ENCODE data around the gene MGAT1.

Gene MGAT1

DNA sequence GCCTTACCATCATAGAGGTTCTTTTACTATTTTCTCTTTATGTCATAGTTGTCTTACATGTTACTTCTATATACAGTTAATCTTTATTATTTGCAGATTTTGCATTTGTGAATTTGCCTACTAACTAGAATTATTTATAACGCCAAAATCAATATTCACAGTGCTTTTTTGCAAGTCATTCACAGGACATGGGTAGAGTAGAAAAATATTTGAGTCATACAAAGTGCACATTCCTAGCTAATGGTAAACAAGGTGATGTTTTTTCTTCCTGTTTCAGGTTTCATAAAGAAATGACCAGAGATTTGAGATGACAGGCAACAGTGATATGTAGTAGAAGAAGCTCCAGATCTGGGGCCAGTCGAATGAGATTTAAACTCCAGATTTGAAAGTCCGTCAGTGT lies 32.8 kb downstream of the MGAT1 start:
- H3K79me2 ChIP-seq (ENCODE audit: insufficient read depth, low read length) = no peaks in the 10 kb centered on the region
- H3K9me3 ChIP-seq (ENCODE audit: low read length) = peaks cover 4% of the 10 kb centered on the region; the same call in 1 of the 2 replicates
- H3K4me2 ChIP-seq (ENCODE audit: low read length) = no peak overlapping the region
- H3K27me3 ChIP-seq (ENCODE audit: insufficient read depth, low read length) = no peaks in the 10 kb centered on the region
- H3F3A ChIP-seq (ENCODE audit: insufficient read depth, low read length) = no peaks in the 10 kb centered on the region
- no peak overlapping the region for H3K27ac ChIP-seq (ENCODE audit: low read depth, low read length, poor library complexity, severe bottlenecking)
- no peak overlapping the region for H2AFZ ChIP-seq (ENCODE audit: low read length)
- H3K4me3 ChIP-seq (ENCODE audit: low read depth, low read length, poor library complexity, severe bottlenecking) = no peak overlapping the region
- no peaks in the 10 kb centered on the region for H3K9me2 ChIP-seq (ENCODE audit: low read depth, low read length)
- TF ChIP-seq EZH2 (IDR thresholded peaks at IDR 0.05; ENCODE audit: borderline replicate concordance, low read length) = no peak
- TF ChIP-seq, protein P1, sequence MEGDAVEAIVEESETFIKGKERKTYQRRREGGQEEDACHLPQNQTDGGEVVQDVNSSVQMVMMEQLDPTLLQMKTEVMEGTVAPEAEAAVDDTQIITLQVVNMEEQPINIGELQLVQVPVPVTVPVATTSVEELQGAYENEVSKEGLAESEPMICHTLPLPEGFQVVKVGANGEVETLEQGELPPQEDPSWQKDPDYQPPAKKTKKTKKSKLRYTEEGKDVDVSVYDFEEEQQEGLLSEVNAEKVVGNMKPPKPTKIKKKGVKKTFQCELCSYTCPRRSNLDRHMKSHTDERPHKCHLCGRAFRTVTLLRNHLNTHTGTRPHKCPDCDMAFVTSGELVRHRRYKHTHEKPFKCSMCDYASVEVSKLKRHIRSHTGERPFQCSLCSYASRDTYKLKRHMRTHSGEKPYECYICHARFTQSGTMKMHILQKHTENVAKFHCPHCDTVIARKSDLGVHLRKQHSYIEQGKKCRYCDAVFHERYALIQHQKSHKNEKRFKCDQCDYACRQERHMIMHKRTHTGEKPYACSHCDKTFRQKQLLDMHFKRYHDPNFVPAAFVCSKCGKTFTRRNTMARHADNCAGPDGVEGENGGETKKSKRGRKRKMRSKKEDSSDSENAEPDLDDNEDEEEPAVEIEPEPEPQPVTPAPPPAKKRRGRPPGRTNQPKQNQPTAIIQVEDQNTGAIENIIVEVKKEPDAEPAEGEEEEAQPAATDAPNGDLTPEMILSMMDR (IDR thresholded peaks at IDR 0.05; ENCODE audit: low read length) = no peak
- no peaks in the 10 kb centered on the region for H3K36me3 ChIP-seq (ENCODE audit: insufficient read depth, low read length)
- no peaks in the 10 kb centered on the region for H4K20me1 ChIP-seq (ENCODE audit: insufficient read depth, low read length)
- H3K9ac ChIP-seq (ENCODE audit: low read length) = no peak overlapping the region
- H3K4me1 ChIP-seq (ENCODE audit: insufficient read depth, low read length, severe bottlenecking) = no peaks in the 10 kb centered on the region

DNA sequence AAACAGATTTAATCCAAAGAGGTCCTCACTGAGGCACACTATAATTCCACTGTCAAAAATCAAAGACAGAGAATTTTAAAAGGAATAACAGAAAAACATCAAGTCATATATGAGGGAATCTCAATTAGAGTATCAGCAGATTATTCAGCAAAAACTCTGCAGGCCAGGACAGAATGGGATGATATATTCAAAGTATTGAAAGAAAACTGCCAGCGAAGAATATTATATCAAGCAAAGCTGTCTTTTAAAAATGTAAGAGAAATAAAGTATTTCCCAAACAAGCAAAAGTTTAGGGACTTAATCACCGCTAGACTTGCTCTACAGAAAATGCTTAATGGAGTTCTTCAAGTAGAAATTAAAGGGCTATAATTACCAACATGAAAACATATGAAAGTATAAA lies 47.0 kb downstream of the MGAT1 start:
- Histone ChIP-seq H3K9me3 (ENCODE audit: low read length) (no peaks in the 10 kb centered on the region), H3K27ac (ENCODE audit: low read depth, low read length, poor library complexity, severe bottlenecking) (no peak overlapping the region), H2AFZ (ENCODE audit: low read length) (no peak overlapping the region), H4K20me1 (ENCODE audit: insufficient read depth, low read length) (no peaks in the 10 kb centered on the region), H3K36me3 (ENCODE audit: insufficient read depth, low read length) (no peaks in the 10 kb centered on the region), H3K4me3 (ENCODE audit: low read depth, low read length, poor library complexity, severe bottlenecking) (no peak overlapping the region), H3K4me2 (ENCODE audit: low read length) (no peak overlapping the region), H3K79me2 (ENCODE audit: insufficient read depth, low read length) (no peaks in the 10 kb centered on the region), H3K9ac (ENCODE audit: low read length) (no peak overlapping the region), H3K4me1 (ENCODE audit: insufficient read depth, low read length, severe bottlenecking) (no peaks in the 10 kb centered on the region), H3F3A (ENCODE audit: insufficient read depth, low read length) (no peaks in the 10 kb centered on the region), H3K27me3 (ENCODE audit: insufficient read depth, low read length) (no peaks in the 10 kb centered on the region), H3K9me2 (ENCODE audit: low read depth, low read length) (no peaks in the 10 kb centered on the region)
- TF ChIP-seq EZH2 (IDR thresholded peaks at IDR 0.05; ENCODE audit: borderline replicate concordance, low read length) = no peak
- TF ChIP-seq, protein P1 (IDR thresholded peaks at IDR 0.05; ENCODE audit: low read length) = no peak

DNA sequence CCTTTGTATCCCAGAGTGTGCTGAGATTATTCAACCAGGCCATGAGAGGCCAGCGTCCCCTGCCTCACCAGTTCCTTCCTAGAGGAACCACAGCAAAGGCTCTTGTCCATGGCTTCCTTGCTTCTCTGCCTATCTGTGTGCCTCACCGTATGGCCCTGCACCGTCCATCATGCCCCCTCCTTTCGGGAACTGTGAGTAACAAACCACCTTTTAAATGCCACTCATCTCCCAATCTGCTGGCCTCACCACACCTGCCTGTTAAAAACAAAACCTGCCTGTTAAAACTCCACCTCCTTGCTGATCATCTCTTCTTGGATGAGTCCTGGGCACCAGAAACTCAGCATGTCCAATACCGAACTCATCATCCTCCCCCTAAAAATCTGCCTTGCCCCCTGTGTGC lies 58.4 kb downstream of the MGAT1 start:
- Histone ChIP-seq H3K79me2 (ENCODE audit: insufficient read depth, low read length) (no peaks in the 10 kb centered on the region), H2AFZ (ENCODE audit: low read length) (no peak overlapping the region), H3K4me3 (ENCODE audit: low read depth, low read length, poor library complexity, severe bottlenecking) (no peak overlapping the region), H3K27me3 (ENCODE audit: insufficient read depth, low read length) (peaks cover 20% of the 10 kb centered on the region; the same call in 1 of the 2 replicates), H3K4me1 (ENCODE audit: insufficient read depth, low read length, severe bottlenecking) (no peaks in the 10 kb centered on the region), H3F3A (ENCODE audit: insufficient read depth, low read length) (no peaks in the 10 kb centered on the region), H3K36me3 (ENCODE audit: insufficient read depth, low read length) (no peaks in the 10 kb centered on the region), H4K20me1 (ENCODE audit: insufficient read depth, low read length) (no peaks in the 10 kb centered on the region), H3K27ac (ENCODE audit: low read depth, low read length, poor library complexity, severe bottlenecking) (no peak overlapping the region), H3K4me2 (ENCODE audit: low read length) (no peak overlapping the region), H3K9me2 (ENCODE audit: low read depth, low read length) (no peaks in the 10 kb centered on the region), H3K9me3 (ENCODE audit: low read length) (no peaks in the 10 kb centered on the region), H3K9ac (ENCODE audit: low read length) (no peak overlapping the region)
- TF ChIP-seq EZH2 (IDR thresholded peaks at IDR 0.05; ENCODE audit: borderline replicate concordance, low read length) = no peak
- TF ChIP-seq, protein P1 (IDR thresholded peaks at IDR 0.05; ENCODE audit: low read length) = no peak

Measured in OCI-LY1 (cell line).